ENCODE results near the gene UPK3B.
"Not testable (repeated sequence)": the region's sequence is repeated elsewhere in the genome, so short reads cannot be mapped to it uniquely, and the experiment has no call there.

The UPK3B gene

GRCh38 chr7:76487969-76488368 lies 22.4 kb upstream of the UPK3B start:
- not testable (repeated sequence) for DNase-seq (ENCODE audit: low read depth in 3 of 3)

DNA sequence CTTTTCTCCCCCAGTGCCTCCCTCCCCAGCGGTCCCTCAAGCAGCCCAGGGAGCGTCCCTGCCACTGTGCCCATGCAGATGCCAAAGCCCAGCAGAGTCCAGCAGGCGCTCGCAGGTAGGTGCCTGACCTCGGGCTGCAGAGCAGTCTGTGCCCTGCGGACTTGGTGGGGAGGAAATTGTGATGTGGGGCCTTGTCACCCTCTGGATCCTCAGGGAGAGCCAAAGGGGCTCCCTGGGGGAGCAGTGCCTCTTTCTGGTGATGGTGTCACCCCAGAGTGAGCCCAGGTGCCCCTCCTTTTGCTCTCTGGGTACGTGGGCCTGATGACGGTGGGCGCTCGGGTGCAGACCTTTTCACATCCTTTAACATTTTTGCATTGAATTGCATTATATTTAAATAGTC lies 18.2 kb upstream of the UPK3B start:
- DNase-seq (ENCODE audit: low read depth in 3 of 3): not testable (repeated sequence)

DNA sequence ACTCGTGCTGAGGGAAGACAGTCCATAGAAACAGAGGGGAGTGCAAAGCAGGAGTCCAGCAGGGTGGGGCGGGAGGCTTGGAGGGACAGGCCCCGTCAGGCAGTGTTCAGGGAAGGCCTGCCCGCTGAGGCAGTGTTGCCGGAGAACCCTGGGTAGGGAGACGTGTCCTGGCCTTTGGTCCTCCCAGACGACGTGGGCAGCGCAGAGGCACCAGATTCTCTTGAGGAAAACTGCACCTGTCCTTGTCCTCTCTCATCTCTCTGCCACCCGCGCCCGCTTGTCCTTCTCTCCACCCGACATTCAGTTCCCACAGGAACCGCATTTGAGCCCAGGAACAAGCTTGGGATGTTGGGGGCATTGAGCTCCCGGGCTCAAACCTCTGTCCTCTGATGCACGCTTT lies 14.6 kb upstream of the UPK3B start:
- not testable (repeated sequence) for DNase-seq (ENCODE audit: low read depth in 3 of 3)

DNA sequence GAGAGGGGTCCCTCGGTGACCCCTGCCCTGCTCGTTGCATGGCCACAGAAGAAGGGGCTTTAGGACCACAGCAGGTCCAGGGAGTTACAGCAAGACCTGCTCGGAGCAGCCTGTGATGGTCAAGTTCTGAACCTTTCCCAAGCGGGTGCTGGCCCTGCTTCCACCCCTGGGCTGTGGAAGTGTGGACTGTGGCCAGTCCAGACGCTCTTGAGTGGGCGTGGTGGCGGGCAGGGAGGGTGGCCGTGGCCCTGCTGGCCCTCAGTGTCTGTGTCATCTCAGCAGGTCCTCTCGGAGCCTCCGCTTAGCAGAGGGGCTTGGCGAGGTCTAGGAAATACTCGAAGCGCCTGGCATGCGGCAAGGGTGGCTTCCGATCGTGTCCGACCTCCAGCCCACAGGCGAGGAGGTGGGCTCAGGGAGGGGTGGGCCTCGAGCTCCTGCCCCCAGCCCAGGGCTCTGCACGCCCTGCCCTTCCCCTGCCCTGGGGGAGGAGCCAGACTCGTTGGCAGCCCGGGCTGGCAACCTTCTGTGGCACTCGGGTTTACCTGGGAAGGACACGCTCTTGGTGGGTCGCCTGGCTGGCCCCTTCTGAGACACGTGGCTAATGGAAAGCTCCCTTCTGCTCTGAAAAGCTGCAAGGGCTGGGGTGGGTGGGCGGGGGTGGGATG lies 12.3 kb upstream of the UPK3B start:
- DNase-seq (ENCODE audit: low read depth in 3 of 3): not testable (repeated sequence)

GRCh38 chr7:76498583-76499200 lies 11.7 kb upstream of the UPK3B start:
- not testable (repeated sequence) for DNase-seq (ENCODE audit: low read depth in 3 of 3)

GRCh38 chr7:76499201-76499923 lies 11.0 kb upstream of the UPK3B start:
- not testable (repeated sequence) for DNase-seq (ENCODE audit: low read depth in 3 of 3)

- DNase-seq (ENCODE audit: low read depth in 3 of 3): not testable (repeated sequence)
These were observed 10.5 kb upstream of the UPK3B start for GRCh38 chr7:76499924-76500241.

DNA sequence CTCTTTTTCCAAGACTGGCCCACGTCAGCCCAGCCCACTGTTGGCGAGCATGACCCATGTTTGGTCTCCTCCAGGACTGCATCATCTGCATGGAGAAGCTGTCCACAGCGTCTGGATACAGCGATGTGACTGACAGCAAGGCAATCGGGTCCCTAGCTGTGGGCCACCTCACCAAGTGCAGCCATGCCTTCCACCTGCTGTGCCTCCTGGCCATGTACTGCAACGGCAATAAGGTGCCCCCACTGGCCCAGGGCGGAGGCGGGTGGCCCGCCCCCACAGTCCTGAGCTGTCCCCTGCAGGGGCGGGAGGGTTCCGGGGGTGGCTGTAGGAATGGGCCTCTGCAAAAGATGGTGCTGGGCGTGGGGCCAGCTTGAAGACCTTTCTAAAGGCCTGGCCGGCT lies 8.1 kb upstream of the UPK3B start:
- not testable (repeated sequence) for DNase-seq (ENCODE audit: low read depth in 3 of 3)

GRCh38 chr7:76502836-76503235 lies 7.5 kb upstream of the UPK3B start:
- DNase-seq (ENCODE audit: low read depth in 3 of 3): not testable (repeated sequence)

DNA sequence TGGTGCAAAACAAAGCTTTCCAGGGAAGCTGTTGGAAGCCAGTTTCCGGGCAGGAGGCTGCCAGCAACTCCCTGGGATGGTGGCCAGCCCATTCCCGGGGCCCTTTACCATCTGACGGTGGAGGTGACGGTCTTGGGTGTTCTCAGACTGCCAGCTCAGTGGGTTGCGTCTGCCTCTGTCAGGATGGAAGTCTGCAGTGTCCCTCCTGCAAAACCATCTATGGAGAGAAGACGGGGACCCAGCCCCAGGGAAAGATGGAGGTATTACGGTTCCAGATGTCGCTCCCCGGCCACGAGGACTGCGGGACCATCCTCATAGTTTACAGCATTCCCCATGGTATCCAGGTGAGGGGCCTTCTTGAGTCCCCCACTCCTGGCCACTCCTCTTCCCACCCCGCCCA lies 7.1 kb upstream of the UPK3B start:
- DNase-seq (ENCODE audit: low read depth in 3 of 3): not testable (repeated sequence)

- DNase-seq (ENCODE audit: low read depth in 3 of 3): not testable (repeated sequence)
These were observed 5.8 kb upstream of the UPK3B start for GRCh38 chr7:76504351-76505167.

DNA sequence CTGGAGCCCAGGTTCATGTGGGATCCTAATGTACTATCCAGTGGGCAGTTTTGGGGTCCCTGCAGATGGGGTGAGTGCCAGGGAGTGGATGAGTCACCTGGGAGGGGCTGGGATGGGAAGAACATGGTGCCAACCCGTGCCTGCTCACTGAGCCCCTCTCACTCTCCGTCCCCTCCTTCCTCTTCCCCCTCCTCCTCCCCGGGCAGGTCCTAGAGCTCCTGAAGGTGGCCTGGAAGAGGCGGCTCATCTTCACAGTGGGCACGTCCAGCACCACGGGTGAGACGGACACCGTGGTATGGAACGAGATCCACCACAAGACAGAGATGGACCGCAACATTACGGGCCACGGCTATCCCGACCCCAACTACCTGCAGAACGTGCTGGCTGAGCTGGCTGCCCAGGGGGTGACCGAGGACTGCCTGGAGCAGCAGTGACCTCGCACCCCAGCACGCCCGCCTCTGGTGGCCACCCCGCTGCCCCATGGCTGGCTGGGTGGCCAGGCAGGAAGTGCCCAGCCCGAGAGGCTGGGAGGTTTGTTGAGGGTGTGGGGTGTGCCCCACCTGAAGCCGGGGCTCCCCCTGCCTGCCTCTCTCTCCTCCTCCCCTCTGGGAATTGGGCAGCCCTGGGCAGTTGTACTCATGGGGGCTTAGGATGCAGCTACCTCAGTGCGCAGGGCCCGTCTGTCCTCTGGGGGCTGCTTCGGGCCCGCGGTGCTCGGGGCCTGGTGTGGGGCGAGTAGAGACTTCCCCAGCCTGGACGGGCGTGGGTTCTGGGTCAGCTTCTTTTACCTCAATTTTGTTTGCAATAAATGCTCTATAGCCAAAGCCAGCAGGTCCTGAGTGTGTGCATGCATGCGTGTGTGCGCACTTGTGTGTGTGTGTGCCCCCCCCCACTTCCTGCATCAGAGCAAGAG lies 4.9 kb upstream of the UPK3B start:
- no peak for DNase-seq (ENCODE audit: low read depth in 3 of 3)

- no peak for DNase-seq (ENCODE audit: low read depth in 3 of 3)
These were observed 4.3 kb upstream of the UPK3B start for GRCh38 chr7:76506081-76506440.

- not testable (repeated sequence) for DNase-seq (ENCODE audit: low read depth in 3 of 3)
These were observed 3.7 kb upstream of the UPK3B start for GRCh38 chr7:76506643-76507042.

DNA sequence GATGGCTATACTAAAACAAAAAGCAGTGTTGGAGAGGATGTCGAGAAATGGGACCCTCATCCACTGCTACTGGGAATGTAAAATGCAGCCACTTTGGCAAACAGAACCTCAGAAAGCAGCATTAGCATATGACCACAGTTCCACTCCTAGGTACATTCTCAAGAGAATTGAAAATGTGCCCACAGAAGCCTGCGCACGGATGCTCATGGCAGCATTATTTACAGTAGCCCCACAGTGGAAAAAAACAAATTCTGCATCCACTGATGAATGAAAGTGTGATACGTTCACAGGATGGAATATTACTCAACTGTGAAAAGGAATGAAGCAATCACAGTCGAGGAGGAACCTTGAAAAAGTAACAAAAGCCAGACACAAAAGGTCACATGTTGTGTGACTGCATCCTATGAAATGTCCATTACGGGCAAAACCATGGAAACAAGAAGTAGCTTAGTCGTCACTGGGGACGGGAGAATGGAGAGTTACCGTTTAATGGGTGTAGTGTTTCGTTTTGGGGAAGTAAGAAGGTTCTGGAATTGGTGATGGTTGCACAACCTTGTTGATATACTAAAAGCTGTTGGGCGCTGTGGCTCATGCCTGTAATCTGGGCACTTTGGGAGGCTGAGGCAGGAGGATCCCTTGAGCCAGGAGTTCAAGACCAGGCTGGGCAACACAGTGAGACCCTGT lies 2.5 kb upstream of the UPK3B start:
- DNase-seq (ENCODE audit: low read depth in 3 of 3): no peak

DNA sequence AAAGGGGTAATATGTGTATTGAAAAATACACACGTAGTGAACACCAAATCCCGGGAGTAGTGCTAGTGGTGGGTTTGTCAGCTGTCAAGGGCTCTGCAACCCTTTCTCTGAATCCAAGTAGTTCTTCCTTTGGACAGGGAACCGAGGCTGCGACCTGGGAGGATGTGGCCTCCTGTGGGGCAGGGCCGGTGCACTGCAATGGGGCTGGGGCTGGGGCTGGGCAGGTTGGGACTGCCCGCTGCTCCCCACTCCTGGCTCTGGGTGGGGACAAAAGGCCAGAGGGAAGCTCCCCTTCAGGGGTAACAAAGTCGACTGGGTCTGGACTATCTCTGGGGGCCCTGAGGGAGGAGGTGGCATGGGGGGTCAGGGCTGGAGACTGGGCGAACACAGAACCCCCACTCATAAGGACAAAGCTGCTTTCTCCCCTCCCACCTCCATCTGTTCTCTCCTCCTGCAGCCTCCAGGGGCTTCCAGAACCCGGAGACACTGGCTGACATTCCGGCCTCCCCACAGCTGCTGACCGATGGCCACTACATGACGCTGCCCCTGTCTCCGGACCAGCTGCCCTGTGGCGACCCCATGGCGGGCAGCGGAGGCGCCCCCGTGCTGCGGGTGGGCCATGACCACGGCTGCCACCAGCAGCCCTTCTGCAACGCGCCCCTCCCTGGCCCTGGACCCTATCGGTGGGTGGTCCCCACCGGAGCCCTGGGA lies 1.0 kb downstream of the UPK3B start:
- DNase-seq (ENCODE audit: low read depth in 3 of 3): not testable (repeated sequence)

DNA sequence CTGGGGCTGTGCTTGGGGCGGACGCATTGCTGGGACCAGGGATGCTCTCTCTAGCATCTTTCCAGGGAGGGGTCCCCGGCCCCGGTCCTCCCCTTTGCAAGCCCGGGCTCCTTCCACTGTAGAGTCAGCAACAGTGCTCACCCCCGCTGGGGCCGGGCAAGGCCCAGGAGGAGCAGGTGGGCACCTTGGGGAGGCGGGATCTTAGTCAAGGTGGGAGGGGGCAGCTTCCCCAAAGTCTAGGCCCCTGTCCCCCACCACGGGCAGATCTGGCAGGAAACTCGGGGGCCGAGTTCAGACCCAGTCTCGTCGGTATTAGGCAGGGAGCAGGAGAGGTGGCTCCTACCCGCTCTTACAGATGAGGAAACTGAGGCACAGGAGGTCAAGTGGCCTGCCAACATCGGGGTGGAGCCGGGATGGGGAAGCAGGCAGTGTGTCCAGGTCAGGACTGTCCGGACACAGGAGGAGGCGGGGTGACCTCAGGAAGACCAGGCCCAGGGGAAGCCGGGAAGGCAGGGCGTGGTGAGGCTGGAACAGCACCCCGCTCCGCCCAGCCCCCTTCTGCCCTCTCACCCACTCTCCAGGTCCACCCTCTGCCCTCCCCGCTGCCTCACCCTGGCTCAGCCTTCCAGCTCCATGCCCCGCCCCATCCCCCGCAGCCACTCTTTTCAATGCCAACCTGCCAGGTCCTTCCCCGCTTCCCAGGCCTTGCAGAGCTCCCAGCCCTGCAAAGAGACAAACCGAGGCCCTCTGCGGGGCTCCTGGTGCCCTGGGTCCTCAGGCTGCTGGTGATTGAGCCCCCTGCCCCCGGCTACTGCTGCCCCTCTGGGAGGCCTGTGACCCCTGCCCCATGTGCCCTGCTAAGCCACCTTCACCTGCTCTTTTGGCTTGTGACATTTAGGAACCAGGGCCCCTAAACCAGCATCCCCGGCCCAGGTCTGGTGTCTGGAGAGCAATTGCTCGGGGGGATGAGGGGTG lies 1.8 kb downstream of the UPK3B start:
- not testable (repeated sequence) for DNase-seq (ENCODE audit: low read depth in 3 of 3)

DNA sequence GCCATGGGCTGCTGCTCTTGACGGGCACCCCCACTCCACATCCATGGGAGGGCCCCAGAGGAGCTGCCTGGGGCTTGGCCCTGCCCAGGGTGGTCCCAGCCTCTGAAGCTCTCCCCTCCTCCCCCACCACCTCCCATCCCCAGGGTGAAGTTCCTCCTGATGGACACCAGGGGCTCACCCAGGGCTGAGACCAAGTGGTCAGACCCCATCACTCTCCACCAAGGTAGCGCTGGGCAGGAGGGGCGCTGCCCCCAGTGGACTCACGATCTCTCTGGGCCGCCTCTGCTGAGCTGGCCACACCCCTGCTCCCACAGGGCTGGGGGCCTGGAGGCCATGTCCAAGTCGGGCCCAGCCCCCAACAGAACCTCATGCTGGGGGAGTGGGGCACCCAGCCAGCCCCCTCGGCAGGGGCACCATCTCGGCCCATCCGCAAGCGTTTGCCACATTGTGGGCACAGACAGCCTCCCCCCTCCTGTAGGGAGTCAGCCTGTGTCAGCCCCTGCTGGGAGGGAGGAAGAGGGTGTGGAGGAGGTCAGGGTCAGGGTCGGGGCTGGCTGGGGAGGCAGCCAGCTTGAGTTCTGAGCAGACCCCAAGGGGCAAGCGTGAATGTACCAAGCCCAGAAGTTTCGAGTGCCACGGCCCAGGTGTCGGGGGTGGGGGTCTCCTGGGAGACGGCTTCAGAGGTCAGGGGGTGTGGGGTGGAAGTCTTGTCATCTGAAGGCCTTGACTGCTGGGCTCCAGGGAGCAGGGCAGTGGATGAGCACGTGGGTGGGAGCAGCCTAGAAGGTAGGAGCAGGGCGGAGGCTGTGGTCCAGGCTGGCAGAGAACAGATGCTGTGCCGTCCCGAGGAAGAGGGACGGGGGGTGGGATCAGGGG lies 2.8 kb downstream of the UPK3B start:
- DNase-seq (ENCODE audit: low read depth in 3 of 3): no peak

Measured in stimulated activated CD4-positive, alpha-beta T cell treated with anti-CD3 and anti-CD28 coated beads, TNF-alpha, amount 100 ng/mL, for 48 hours (primary cell).